Ishikawa (cell line): ENCODE data around the gene VPS54.
A peak's percentile ranks its signal among the peaks of the same experiment; 100 is the strongest.

Experiments used
- CEBPB ChIP-seq: IDR thresholded peaks from 2 replicates; pipeline ENCODE4 v1.6.1; 2012
- CREB1 ChIP-seq: IDR thresholded peaks from 2 replicates; pipeline ENCODE4 v1.6.1; 2012; ENCODE audit warnings: low read depth
- EGR1 ChIP-seq: IDR thresholded peaks from 2 replicates; pipeline ENCODE4 v1.6.1; 2012
- EP300 ChIP-seq: IDR thresholded peaks from 2 replicates; pipeline ENCODE4 v1.6.1; 2012; ENCODE audit warnings: borderline replicate concordance
- FOXM1 ChIP-seq: IDR thresholded peaks from 2 replicates; pipeline ENCODE4 v1.6.1; 2012; ENCODE audit warnings: low read depth, borderline replicate concordance
- NFIC ChIP-seq: IDR thresholded peaks from 2 replicates; pipeline ENCODE4 v1.6.1; 2012
- RAD21 ChIP-seq: IDR thresholded peaks from 2 replicates; pipeline ENCODE4 v1.6.1; 2012; ENCODE audit warnings: low read depth
- TAF1 ChIP-seq: IDR thresholded peaks from 2 replicates; pipeline ENCODE4 v1.6.1; 2012; ENCODE audit warnings: low read depth, mild to moderate bottlenecking
- TCF12 ChIP-seq: IDR thresholded peaks from 2 replicates; pipeline ENCODE4 v1.6.1; 2012; ENCODE audit warnings: low read depth
- TEAD4 ChIP-seq: IDR thresholded peaks from 2 replicates; pipeline ENCODE4 v1.6.1; 2012
- YY1 ChIP-seq: IDR thresholded peaks from 2 replicates; pipeline ENCODE4 v1.6.1; 2012; ENCODE audit warnings: low read depth
- ZBTB7A ChIP-seq: IDR thresholded peaks from 2 replicates; pipeline ENCODE4 v1.6.1; 2012; ENCODE audit warnings: low read depth
- TF ChIP-seq, protein P1 (sequence below): IDR thresholded peaks from 2 replicates; pipeline ENCODE4 v1.6.1; 2012
- TF ChIP-seq, protein P2 (sequence below): IDR thresholded peaks from 2 replicates; pipeline ENCODE4 v1.6.1; 2012
- TF ChIP-seq, protein P3 (sequence below): IDR thresholded peaks from 2 replicates; pipeline ENCODE4 v1.6.1; 2012; ENCODE audit warnings: low read depth, mild to moderate bottlenecking

The VPS54 gene, protein sequence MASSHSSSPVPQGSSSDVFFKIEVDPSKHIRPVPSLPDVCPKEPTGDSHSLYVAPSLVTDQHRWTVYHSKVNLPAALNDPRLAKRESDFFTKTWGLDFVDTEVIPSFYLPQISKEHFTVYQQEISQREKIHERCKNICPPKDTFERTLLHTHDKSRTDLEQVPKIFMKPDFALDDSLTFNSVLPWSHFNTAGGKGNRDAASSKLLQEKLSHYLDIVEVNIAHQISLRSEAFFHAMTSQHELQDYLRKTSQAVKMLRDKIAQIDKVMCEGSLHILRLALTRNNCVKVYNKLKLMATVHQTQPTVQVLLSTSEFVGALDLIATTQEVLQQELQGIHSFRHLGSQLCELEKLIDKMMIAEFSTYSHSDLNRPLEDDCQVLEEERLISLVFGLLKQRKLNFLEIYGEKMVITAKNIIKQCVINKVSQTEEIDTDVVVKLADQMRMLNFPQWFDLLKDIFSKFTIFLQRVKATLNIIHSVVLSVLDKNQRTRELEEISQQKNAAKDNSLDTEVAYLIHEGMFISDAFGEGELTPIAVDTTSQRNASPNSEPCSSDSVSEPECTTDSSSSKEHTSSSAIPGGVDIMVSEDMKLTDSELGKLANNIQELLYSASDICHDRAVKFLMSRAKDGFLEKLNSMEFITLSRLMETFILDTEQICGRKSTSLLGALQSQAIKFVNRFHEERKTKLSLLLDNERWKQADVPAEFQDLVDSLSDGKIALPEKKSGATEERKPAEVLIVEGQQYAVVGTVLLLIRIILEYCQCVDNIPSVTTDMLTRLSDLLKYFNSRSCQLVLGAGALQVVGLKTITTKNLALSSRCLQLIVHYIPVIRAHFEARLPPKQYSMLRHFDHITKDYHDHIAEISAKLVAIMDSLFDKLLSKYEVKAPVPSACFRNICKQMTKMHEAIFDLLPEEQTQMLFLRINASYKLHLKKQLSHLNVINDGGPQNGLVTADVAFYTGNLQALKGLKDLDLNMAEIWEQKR

DNA sequence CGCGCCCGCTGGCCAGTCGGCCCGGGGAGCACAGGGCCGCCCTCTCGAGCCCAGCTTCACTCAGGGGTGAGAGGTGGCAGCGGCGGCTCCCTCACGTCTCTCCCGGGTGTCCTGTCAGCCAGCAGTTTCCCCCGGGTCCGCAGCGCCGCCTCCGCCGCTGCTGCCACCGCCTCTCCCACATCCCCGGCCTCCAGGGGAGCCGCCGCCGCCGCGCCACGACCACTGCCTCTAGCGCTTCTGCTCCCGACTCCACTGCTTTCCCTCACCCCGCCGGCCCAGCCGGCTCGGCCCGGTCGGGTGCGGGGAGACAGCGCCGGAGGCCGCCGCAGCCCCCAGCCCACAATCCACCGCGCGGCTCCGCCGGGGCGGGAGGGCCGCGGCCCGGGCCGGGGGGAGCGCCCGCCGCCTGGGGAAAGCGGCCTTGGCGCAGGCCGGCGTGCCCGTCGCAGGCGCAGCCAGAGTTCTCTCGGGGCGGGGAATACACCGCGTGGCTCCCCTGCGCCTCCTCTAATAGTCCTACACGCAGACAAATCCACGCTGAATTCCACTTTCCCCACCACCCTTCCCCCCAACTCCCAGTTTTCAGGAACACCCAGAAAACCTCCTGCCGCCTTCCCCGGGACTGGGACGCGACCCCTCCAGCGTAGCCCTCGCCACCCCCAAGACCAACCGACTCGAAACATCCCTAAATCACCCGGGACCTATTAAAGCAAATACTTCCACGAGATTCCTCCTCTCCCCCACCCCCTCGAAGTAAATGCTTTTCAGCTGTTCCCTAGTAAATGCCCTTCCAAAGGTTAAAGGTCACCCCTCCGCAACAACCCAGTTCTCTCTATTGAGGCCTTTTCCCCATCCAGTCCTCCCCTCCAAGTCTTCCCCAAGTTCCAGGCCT lies at the start of gene VPS54:
TSS of gene VPS54 (minus strand) at position 346 of the 892 bp plus-strand sequence. CDS start 35,429 bp downstream, outside the sequence.
- no peak for TF ChIP-seq EP300
- TF ChIP-seq, protein P1, sequence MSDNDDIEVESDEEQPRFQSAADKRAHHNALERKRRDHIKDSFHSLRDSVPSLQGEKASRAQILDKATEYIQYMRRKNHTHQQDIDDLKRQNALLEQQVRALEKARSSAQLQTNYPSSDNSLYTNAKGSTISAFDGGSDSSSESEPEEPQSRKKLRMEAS, result 0 out of 2 replicates have a peak, but pooled peaks have one; percentile 33

DNA sequence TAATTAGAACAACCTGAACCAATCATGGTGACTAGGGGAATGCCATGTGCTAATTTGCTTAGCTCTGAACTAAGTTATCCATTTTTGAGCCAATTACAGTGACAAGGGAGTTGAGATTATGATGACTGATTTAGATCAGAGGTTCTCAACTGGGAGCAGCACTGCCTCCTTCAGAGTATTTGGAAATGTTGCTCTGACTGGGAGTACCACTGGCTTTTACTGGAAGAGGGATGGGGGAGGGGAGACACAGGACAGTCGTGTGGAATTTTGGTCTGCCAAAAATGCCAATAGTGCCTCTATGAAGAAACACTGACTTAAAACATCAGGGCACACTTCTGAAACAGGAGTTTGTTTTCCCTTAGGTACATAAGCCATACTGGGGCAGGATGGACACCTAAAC lies 48.1 kb upstream of the VPS54 start:
- TF ChIP-seq TAF1 (no peak), EP300 (no peak), NFIC (no peak), FOXM1 (no peak), TEAD4 (no peak), YY1 (no peak), EGR1 (no peak), ZBTB7A (no peak), RAD21 (no peak), CREB1 (no peak), TCF12 (no peak)
- TF ChIP-seq, protein P2, sequence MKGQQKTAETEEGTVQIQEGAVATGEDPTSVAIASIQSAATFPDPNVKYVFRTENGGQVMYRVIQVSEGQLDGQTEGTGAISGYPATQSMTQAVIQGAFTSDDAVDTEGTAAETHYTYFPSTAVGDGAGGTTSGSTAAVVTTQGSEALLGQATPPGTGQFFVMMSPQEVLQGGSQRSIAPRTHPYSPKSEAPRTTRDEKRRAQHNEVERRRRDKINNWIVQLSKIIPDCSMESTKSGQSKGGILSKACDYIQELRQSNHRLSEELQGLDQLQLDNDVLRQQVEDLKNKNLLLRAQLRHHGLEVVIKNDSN, result no peak
- TF ChIP-seq, protein P3, sequence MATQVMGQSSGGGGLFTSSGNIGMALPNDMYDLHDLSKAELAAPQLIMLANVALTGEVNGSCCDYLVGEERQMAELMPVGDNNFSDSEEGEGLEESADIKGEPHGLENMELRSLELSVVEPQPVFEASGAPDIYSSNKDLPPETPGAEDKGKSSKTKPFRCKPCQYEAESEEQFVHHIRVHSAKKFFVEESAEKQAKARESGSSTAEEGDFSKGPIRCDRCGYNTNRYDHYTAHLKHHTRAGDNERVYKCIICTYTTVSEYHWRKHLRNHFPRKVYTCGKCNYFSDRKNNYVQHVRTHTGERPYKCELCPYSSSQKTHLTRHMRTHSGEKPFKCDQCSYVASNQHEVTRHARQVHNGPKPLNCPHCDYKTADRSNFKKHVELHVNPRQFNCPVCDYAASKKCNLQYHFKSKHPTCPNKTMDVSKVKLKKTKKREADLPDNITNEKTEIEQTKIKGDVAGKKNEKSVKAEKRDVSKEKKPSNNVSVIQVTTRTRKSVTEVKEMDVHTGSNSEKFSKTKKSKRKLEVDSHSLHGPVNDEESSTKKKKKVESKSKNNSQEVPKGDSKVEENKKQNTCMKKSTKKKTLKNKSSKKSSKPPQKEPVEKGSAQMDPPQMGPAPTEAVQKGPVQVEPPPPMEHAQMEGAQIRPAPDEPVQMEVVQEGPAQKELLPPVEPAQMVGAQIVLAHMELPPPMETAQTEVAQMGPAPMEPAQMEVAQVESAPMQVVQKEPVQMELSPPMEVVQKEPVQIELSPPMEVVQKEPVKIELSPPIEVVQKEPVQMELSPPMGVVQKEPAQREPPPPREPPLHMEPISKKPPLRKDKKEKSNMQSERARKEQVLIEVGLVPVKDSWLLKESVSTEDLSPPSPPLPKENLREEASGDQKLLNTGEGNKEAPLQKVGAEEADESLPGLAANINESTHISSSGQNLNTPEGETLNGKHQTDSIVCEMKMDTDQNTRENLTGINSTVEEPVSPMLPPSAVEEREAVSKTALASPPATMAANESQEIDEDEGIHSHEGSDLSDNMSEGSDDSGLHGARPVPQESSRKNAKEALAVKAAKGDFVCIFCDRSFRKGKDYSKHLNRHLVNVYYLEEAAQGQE, result no peak
- TF ChIP-seq, protein P1, result no peak

DNA sequence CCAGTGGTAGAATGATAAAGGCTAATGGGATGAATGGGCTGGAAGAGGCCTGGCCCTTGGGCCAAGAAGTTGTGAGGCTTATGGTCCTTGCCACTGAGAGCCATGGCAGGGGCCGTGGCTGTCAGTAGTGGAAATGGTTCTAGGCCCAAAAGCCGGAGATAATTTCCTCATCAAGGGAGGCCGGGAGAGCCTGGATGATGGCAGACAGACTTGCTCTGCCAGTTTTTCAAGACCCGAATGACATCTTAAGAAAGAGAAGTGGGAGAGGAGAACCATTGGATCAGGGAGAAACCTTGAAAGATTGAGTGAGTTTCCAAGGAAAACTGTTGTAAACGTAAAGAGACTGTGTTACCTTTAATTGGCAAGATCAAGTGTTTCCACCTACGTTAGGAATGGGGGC lies 46.3 kb upstream of the VPS54 start:
- TF ChIP-seq EP300, result no peak
- no peak for TF ChIP-seq NFIC
- no peak for TF ChIP-seq ZBTB7A
- TF ChIP-seq, protein P1, result no peak
- TF ChIP-seq, protein P2, result no peak
- TF ChIP-seq, protein P3, result no peak
- TF ChIP-seq RAD21, result no peak
- no peak for TF ChIP-seq YY1
- no peak for TF ChIP-seq TCF12
- no peak for TF ChIP-seq EGR1
- no peak for TF ChIP-seq FOXM1

DNA sequence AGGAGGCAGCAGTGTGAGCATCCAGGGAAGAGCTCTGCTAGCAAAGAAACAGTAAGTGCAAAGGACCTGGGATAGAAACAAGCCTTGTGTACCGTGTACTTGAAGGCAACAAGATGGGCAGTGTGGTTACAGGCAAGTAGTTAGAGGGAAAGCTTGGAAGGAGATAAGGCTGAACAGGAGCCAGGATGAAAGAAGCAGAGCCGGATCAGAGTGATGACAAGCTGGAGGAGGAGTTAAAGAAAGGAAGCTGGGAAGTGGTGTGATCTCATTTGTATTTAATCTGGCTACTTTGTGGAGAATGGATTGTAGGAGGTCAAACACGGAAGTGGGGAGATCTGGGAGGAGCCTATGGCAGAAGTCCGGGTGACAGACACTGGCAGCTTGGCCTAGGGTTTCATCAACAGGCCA lies 44.7 kb upstream of the VPS54 start:
- TF ChIP-seq, protein P3, result no peak
- TF ChIP-seq EGR1 (no peak), CREB1 (no peak), RAD21 (no peak), ZBTB7A (no peak), TAF1 (no peak), NFIC (no peak), YY1 (no peak), TCF12 (no peak), EP300 (no peak), CEBPB (no peak), FOXM1 (no peak), TEAD4 (no peak)
- TF ChIP-seq, protein P2, result no peak
- TF ChIP-seq, protein P1, result no peak
